ENCODE data around the gene CD63. TPM values are rescaled to one million over a fixed set of nuclear protein-coding genes. Genes with fewer than 3 reads are reported as not detected.

CD63 gene
- total and polyA plus RNA-seq, 9 of the 15 experiments (the other 6 are each of a cell fraction or from before 2014, with no cell fraction given), result 313 to 735 (median 433) TPM

- TF ChIP-seq RAD21 (CRISPR knock-in tag; conservative IDR thresholded peaks at IDR 0.05 in 1 of 2, IDR thresholded peaks at IDR 0.05 in 1 of 2) (no peak), PHF20 (IDR thresholded peaks at IDR 0.05; ENCODE audit: partially characterized antibody) (peak; percentile 100), BRCA1 (IDR thresholded peaks at IDR 0.05) (no peak), BRCA1 (CRISPR knock-in tag; IDR thresholded peaks at IDR 0.05) (no peak), CBX5 (IDR thresholded peaks at IDR 0.05; ENCODE audit: borderline replicate concordance, low read depth) (no peak; the same call in 1 of the 2 replicates), BRD4 (IDR thresholded peaks at IDR 0.05) (0 out of 2 replicates have a peak, but pooled peaks have one; percentile 51), YY1 (IDR thresholded peaks at IDR 0.05; ENCODE audit: borderline replicate concordance in 1 of 3, control insufficient read depth in 1 of 3, extremely low read depth in 1 of 3, insufficient read depth in 3 of 3, insufficient read length in 1 of 3, insufficient replicate concordance in 2 of 3, low read depth in 1 of 3, low read length in 2 of 3) (peak in 2 of 3 experiments; percentile 35 to 71), SMAD2 (IDR thresholded peaks at IDR 0.05; ENCODE audit: low read depth, low read length) (no peak), ZNF79 (CRISPR knock-in tag; IDR thresholded peaks at IDR 0.05; ENCODE audit: low read depth) (no peak), HOXB6 (CRISPR knock-in tag; IDR thresholded peaks at IDR 0.05; ENCODE audit: borderline replicate concordance) (no peak), ZKSCAN8 (CRISPR knock-in tag; IDR thresholded peaks at IDR 0.05) (no peak), SAFB (IDR thresholded peaks at IDR 0.05; ENCODE audit: borderline replicate concordance, low read depth, low read length) (no peak), CBFB (CRISPR knock-in tag; IDR thresholded peaks at IDR 0.05) (no peak), TSC22D4 (tag; IDR thresholded peaks at IDR 0.05) (no peak), RFX7 (CRISPR knock-in tag; IDR thresholded peaks at IDR 0.05) (no peak), ZNF217 (CRISPR knock-in tag; IDR thresholded peaks at IDR 0.05) (no peak), ZNF384 (IDR thresholded peaks at IDR 0.05; ENCODE audit: low read depth, low read length) (no peak; the same call in 1 of the 2 replicates), HMGXB4 (CRISPR knock-in tag; IDR thresholded peaks at IDR 0.05) (no peak), KDM5B (IDR thresholded peaks at IDR 0.05; ENCODE audit: insufficient replicate concordance, low read depth, low read length) (peak; percentile 46), POLR3G (IDR thresholded peaks at IDR 0.05; ENCODE audit: extremely low read depth, insufficient read length, insufficient replicate concordance) (no peak), ZNF197 (CRISPR knock-in tag; IDR thresholded peaks at IDR 0.05; ENCODE audit: low read depth) (no peak), TBP (optimal IDR thresholded peaks at IDR 0.05; ENCODE audit: low read depth, low read length) (peak; percentile 54), RHOXF2B (CRISPR knock-in tag; conservative IDR thresholded peaks at IDR 0.05) (no peak), ZFPM2 (CRISPR knock-in tag; IDR thresholded peaks at IDR 0.05) (no peak), MYNN (IDR thresholded peaks at IDR 0.05) (0 out of 2 replicates have a peak, but pooled peaks have one; percentile 23), MYNN (CRISPR knock-in tag; IDR thresholded peaks at IDR 0.05) (no peak), ESRRA (IDR thresholded peaks at IDR 0.05; ENCODE audit: borderline replicate concordance, low read depth) (peak; percentile 70), RBM39 (optimal IDR thresholded peaks at IDR 0.05; ENCODE audit: low read depth, low read length) (no peak), SNAPC5 (CRISPR knock-in tag; IDR thresholded peaks at IDR 0.05) (no peak)
These were observed 12.8 kb downstream of the CD63 start, which contains the start of gene BLOC1S1 (continued) for GRCh38 chr12:55715833-55716581.

All from K562 (cell line).